Measurements from ENCODE around the gene IPO13. TPM values are rescaled to one million over a fixed set of nuclear protein-coding genes. Genes with fewer than 3 reads are reported as not detected.
A peak's percentile ranks its signal among the peaks of the same experiment; 100 is the strongest.

The IPO13 gene
- total RNA-seq, 1 donor from 2014 or later: 39.2 TPM

DNA sequence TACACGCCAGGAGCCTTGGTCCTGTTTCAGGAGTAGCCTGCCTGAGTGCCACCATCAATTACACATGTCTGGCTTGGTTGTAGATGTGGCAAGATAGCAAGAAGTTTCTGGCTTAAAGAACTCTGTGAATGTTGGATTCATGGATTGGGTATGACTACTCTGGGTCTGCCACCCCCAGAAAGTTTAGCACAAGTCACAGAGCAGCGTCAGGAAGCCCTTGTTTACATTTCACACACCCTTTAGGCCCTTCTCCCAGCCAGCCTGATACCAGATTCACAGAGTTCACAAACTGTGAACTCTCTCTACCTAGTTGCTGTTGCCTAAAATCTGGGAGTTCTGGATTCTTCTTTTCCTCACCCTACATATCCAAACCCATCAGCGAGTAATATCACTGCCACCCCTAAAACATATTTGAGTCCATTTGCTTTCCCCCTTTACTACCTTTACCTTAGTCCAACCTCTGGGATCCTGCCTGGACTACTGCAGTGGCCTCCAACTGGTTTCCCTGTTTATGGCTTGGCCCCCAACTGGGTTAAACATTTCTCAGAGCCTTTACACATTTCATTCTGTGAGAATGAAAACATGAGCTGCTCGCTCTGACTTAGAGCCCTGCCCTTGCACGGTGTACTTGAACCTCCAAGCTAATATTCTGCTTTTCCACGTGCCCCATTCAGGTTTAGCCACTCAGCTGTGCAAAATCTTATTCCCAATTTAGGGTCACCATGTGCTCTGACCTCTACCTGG lies 40.6 kb downstream of the IPO13 start:
- peaks cover 24% of the 10 kb centered on the region for H3K4me1 Mint-ChIP-seq (ENCODE audit: low read depth)
- H3K27me3 Mint-ChIP-seq (ENCODE audit: low read depth): no peaks in the 10 kb centered on the region
- DNase-seq (ENCODE audit: low spot score): no peak
- H3K36me3 Mint-ChIP-seq (ENCODE audit: low read depth): peaks cover 24% of the 10 kb centered on the region
- TF ChIP-seq, protein P1, sequence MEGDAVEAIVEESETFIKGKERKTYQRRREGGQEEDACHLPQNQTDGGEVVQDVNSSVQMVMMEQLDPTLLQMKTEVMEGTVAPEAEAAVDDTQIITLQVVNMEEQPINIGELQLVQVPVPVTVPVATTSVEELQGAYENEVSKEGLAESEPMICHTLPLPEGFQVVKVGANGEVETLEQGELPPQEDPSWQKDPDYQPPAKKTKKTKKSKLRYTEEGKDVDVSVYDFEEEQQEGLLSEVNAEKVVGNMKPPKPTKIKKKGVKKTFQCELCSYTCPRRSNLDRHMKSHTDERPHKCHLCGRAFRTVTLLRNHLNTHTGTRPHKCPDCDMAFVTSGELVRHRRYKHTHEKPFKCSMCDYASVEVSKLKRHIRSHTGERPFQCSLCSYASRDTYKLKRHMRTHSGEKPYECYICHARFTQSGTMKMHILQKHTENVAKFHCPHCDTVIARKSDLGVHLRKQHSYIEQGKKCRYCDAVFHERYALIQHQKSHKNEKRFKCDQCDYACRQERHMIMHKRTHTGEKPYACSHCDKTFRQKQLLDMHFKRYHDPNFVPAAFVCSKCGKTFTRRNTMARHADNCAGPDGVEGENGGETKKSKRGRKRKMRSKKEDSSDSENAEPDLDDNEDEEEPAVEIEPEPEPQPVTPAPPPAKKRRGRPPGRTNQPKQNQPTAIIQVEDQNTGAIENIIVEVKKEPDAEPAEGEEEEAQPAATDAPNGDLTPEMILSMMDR (IDR thresholded peaks at IDR 0.05): no peak
- H3K4me3 Mint-ChIP-seq (ENCODE audit: unreplicated experiment): no peak overlapping the region
- no peak overlapping the region for H3K27ac Mint-ChIP-seq (ENCODE audit: unreplicated experiment)
- H3K9me3 Mint-ChIP-seq (ENCODE audit: low read depth): no peaks in the 10 kb centered on the region

DNA sequence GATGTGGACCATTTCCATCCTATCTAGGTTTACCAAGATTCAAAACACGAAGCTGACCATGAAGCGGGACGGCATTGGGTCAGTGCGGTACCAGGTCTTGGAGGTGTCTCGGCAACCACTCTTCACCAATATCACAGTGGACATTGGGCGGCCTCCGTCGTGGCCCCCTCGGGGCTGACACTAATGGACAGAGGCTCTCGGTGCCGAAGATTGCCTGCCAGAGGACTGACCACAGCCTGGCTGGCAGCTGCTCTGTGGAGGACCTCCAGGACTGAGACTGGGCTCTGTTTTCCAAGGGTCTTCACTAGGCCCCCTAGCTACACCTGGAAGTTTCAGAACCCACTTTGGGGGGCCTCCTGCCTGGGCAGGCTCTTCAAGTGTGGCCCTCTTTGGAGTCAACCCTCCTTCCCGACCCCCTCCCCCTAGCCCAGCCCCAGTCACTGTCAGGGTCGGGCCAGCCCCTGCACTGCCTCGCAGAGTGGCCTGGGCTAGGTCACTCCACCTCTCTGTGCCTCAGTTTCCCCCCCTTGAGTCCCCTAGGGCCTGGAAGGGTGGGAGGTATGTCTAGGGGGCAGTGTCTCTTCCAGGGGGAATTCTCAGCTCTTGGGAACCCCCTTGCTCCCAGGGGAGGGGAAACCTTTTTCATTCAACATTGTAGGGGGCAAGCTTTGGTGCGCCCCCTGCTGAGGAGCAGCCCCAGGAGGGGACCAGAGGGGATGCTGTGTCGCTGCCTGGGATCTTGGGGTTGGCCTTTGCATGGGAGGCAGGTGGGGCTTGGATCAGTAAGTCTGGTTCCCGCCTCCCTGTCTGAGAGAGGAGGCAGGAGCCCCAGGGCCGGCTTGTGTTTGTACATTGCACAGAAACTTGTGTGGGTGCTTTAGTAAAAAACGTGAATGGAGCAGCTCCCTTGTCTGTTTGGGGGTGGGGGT lies 43.8 kb downstream of the IPO13 start:
- Mint-ChIP-seq H3K4me1 (ENCODE audit: low read depth) (peaks cover 22% of the 10 kb centered on the region), H3K27ac (ENCODE audit: unreplicated experiment) (peak overlapping the region; percentile 88), H3K9me3 (ENCODE audit: low read depth) (no peaks in the 10 kb centered on the region), H3K27me3 (ENCODE audit: low read depth) (no peaks in the 10 kb centered on the region), H3K36me3 (ENCODE audit: low read depth) (peaks cover 5% of the 10 kb centered on the region), H3K4me3 (ENCODE audit: unreplicated experiment) (peak overlapping the region; percentile 85)
- TF ChIP-seq, protein P1 (IDR thresholded peaks at IDR 0.05): peak; percentile 35
- DNase-seq (ENCODE audit: low spot score): no peak

DNA sequence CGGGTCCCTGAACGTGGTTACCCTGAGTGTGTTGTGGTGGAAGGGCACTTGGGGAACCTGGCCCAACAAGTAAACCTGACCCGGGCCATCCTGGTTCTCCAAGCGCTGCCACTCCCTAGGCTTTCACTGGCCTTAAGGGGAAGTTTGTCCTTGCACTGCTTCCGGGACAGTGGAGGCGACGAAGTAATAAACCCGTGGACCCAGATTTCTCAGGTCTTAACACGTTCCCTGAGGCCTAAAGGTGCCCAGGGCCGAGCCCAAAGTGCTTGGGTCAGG lies 44.4 kb downstream of the IPO13 start:
- Mint-ChIP-seq H3K27ac (ENCODE audit: unreplicated experiment) (peak overlapping the region; percentile 88), H3K27me3 (ENCODE audit: low read depth) (no peaks in the 10 kb centered on the region), H3K36me3 (ENCODE audit: low read depth) (peaks cover 2% of the 10 kb centered on the region), H3K9me3 (ENCODE audit: low read depth) (no peaks in the 10 kb centered on the region), H3K4me3 (ENCODE audit: unreplicated experiment) (peak overlapping the region; percentile 85), H3K4me1 (ENCODE audit: low read depth) (peaks cover 22% of the 10 kb centered on the region)
- no peak for DNase-seq (ENCODE audit: low spot score)
- TF ChIP-seq, protein P1 (IDR thresholded peaks at IDR 0.05): no peak

DNA sequence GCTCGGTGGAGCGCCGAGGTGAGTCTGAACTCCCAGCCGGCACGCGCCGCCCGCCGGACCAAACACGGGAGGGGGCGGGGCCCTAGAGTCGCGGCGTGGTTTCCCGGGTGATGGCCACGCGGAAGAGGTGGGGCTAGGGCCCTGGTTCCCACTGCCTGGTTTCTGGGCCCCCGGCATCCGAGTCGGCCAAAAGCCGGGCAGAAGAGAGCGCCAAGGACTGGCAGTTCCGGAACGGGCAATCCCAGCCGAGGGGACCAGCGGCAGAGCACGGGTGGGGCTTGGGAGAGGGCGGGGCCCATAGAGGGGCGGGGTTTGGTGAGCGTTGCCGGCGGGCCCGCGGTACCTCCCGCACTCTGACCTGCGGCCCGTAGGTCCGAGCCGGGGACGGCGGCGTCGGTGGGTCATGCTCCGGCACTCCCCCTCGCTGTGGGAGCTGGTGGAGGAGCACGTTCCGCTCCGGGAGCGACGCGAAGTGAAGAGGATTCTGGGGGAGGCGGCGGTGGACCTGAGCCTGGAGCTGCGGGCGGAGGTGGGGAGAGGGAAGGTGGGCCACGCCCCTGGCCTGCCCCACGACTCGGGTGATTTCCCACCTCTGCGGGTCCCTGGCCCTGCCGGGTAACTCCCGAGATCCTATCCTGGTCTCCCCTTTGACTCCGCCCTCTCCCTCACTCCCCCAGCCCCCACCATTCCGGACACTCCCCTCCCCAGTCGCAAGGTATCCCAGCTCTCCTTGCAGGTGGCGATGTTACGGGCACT lies 44.9 kb downstream of the IPO13 start, which contains the start of gene CCDC24:
TSS of gene CCDC24 (plus strand) at position 124 of the 756 bp plus-strand sequence. CDS start at position 404, 280 bp downstream.
- H3K27ac Mint-ChIP-seq (ENCODE audit: unreplicated experiment): peak within 1 kb of the TSS; percentile 88
- TF ChIP-seq, protein P1 (IDR thresholded peaks at IDR 0.05): peak; percentile 52
- DNase-seq (ENCODE audit: low spot score): no peak

More for the DNA sequence above, 44.9 kb downstream of the IPO13 start, which contains the start of gene CCDC24:
- Mint-ChIP-seq H3K36me3 (ENCODE audit: low read depth) (no peaks in the 10 kb centered on the region), H3K9me3 (ENCODE audit: low read depth) (no peaks in the 10 kb centered on the region), H3K27me3 (ENCODE audit: low read depth) (no peaks in the 10 kb centered on the region), H3K4me1 (ENCODE audit: low read depth) (peaks cover 25% of the 10 kb centered on the region), H3K4me3 (ENCODE audit: unreplicated experiment) (peak within 1 kb of the TSS; percentile 85)

Data from chondrocyte (in vitro differentiated cells).